ENCODE measurements around the gene EYA2.

EYA2 gene

DNA sequence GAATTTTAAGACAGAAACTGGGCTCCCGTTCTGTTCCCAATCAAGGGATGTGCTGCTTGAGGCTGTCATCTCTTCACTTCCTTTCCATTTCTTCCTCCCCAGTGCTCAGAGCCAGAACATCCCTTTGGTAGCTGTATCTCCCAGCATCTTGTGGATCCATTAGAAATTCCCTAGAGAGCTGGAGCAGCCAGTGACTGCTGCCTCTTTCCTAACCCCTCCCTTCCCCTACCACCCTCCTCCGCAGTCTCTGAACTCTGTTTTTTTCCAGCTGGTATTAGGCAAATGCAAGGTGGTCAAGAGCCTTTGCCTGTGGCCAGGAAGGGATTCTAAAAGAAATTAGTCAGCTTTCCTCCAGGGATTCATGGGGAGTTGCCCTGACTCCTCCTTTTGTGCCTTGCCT is 208.0 kb downstream of the EYA2 start:
- Histone ChIP-seq H3K9me3 (ENCODE audit: low read length) (no peaks in the 10 kb centered on the region), H3K4me1 (ENCODE audit: insufficient read depth, low read length) (no peaks in the 10 kb centered on the region), H2AFZ (ENCODE audit: low read depth, low read length) (no peak overlapping the region), H3K36me3 (ENCODE audit: insufficient read depth, low read length) (no peaks in the 10 kb centered on the region), H3K4me3 (ENCODE audit: low read length) (no peak overlapping the region), H3K27me3 (ENCODE audit: insufficient read depth, low read length) (peaks cover 7% of the 10 kb centered on the region)

DNA sequence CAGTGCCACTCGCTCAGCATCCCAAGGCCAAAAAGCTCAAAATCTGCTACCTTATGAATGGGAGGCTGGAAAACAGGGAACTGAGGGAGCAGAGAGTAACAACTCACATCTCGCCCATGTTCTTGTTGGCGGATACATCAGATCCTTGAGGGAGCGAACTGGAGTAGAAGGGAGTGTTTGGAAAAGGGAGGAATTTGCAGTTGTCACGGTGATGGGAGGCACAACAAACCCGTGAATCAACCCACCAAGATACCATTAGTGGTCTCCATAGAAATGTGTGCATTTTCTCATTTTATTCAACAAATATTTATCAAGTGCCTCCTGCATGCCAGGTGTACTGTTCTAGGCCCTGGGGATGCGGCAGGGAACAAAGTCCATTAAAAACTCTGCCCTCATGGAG is 212.1 kb downstream of the EYA2 start:
- no peak overlapping the region for H3K4me3 ChIP-seq (ENCODE audit: low read length)
- no peaks in the 10 kb centered on the region for H3K36me3 ChIP-seq (ENCODE audit: insufficient read depth, low read length)
- H3K27me3 ChIP-seq (ENCODE audit: insufficient read depth, low read length) = no peaks in the 10 kb centered on the region
- no peak overlapping the region for H2AFZ ChIP-seq (ENCODE audit: low read depth, low read length)
- H3K9me3 ChIP-seq (ENCODE audit: low read length) = peaks cover 2% of the 10 kb centered on the region
- H3K4me1 ChIP-seq (ENCODE audit: insufficient read depth, low read length) = no peaks in the 10 kb centered on the region

DNA sequence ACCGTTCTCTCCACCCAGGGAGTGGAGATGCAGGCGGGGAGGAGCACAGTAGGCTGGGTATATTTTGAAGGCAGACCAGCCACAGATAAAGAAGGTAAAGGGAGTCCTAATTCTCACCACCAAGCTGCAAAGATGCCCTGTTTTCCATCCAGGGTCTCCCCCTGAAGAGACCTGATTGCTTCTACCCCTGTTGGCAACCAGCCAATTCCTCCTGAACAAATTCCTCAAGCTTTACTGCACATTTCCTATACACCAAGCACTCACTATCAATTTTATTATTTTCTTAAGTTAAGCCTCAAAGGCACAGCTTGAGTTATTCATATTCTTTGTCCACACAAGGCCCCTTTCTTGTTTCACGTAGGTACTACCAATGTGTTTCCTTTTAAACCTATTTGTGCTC is 214.4 kb downstream of the EYA2 start:
- Histone ChIP-seq H3K9me3 (ENCODE audit: low read length) (peaks cover 2% of the 10 kb centered on the region), H3K4me3 (ENCODE audit: low read length) (no peak overlapping the region), H3K4me1 (ENCODE audit: insufficient read depth, low read length) (no peaks in the 10 kb centered on the region), H2AFZ (ENCODE audit: low read depth, low read length) (no peak overlapping the region), H3K27me3 (ENCODE audit: insufficient read depth, low read length) (no peaks in the 10 kb centered on the region), H3K36me3 (ENCODE audit: insufficient read depth, low read length) (no peaks in the 10 kb centered on the region)

DNA sequence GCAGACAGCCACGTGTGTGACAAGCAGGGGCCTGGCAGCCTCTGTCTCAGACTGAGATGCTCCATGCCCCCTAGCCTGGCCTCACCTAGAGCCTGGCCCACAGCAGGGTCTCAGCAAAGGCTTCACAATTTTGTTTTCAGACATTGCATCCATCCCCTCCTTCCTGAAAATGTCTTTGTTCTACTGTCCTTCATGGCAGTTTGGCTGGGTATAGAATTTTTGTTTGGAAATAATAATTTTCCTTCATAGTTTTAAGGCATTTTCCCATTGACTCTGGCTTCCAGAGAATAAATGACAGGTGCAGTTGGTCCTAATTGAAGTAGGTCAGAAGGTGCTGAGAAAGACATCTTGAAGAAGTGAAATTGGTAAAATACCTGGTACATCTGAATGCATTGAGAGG is 216.2 kb downstream of the EYA2 start:
- H2AFZ ChIP-seq (ENCODE audit: low read depth, low read length) = no peak overlapping the region
- H3K36me3 ChIP-seq (ENCODE audit: insufficient read depth, low read length) = no peaks in the 10 kb centered on the region
- H3K4me1 ChIP-seq (ENCODE audit: insufficient read depth, low read length) = no peaks in the 10 kb centered on the region
- no peaks in the 10 kb centered on the region for H3K27me3 ChIP-seq (ENCODE audit: insufficient read depth, low read length)
- H3K4me3 ChIP-seq (ENCODE audit: low read length) = no peak overlapping the region
- H3K9me3 ChIP-seq (ENCODE audit: low read length) = peaks cover 2% of the 10 kb centered on the region

DNA sequence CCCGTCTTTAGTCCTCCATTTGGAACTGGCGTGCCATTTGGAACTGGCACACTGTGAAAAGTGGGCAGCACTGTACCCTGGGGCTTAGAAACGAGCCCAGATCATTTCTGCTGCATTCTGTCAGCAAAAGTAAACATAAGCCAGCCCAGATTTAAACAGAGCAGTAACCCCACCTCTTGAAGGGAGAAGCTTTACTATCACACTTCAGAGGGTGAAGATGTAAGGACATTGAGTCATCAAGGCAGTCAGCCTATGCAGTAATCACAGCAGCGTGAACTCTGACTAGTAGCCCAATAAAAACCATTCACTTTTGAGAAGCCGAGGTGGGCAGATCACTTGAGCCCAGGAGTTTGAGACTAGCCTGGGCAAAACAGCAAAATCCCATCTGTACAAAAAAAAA is 216.9 kb downstream of the EYA2 start:
- H3K36me3 ChIP-seq (ENCODE audit: insufficient read depth, low read length) = no peaks in the 10 kb centered on the region
- no peak overlapping the region for H2AFZ ChIP-seq (ENCODE audit: low read depth, low read length)
- no peaks in the 10 kb centered on the region for H3K4me1 ChIP-seq (ENCODE audit: insufficient read depth, low read length)
- no peak overlapping the region for H3K4me3 ChIP-seq (ENCODE audit: low read length)
- peaks cover 2% of the 10 kb centered on the region for H3K9me3 ChIP-seq (ENCODE audit: low read length)
- no peaks in the 10 kb centered on the region for H3K27me3 ChIP-seq (ENCODE audit: insufficient read depth, low read length)

DNA sequence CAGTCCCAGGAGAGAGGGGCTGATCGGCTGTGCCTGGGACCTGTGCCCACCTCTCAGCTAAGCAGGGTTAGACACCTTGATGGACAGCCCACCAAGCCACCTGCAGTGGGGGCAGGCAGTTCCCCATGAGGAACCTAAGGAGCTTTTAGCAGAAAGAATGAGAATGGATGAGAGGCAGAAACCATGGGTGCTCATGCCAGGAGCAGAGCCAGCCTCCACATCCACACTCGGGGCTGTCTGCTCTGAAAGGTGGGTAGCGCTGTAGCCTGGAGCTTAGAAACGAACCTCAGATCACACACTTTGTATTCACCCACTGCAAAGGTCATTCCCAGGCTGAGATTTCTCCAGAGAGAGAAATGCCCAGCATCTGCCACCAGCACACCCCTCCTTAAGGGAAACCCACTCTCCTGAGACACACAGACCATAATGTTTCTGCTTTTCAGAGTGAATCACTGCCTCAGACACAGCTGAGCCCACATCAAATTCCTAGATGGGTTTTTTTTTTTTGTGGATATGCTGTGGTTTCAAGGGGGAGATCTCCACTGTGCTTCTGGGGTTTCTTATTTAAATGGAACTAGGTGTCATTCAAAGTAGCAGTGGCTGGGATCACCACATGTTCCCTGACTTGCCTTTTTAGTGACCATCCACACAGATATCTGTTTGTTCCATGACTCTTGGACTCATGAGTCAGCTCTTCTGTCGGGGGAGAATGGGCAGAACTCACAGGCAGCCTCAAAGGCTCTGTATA is 218.9 kb downstream of the EYA2 start:
- no peak overlapping the region for H2AFZ ChIP-seq (ENCODE audit: low read depth, low read length)
- H3K4me3 ChIP-seq (ENCODE audit: low read length) = no peak overlapping the region
- H3K9me3 ChIP-seq (ENCODE audit: low read length) = no peaks in the 10 kb centered on the region
- H3K27me3 ChIP-seq (ENCODE audit: insufficient read depth, low read length) = peaks cover 7% of the 10 kb centered on the region
- H3K36me3 ChIP-seq (ENCODE audit: insufficient read depth, low read length) = no peaks in the 10 kb centered on the region
- H3K4me1 ChIP-seq (ENCODE audit: insufficient read depth, low read length) = no peaks in the 10 kb centered on the region

DNA sequence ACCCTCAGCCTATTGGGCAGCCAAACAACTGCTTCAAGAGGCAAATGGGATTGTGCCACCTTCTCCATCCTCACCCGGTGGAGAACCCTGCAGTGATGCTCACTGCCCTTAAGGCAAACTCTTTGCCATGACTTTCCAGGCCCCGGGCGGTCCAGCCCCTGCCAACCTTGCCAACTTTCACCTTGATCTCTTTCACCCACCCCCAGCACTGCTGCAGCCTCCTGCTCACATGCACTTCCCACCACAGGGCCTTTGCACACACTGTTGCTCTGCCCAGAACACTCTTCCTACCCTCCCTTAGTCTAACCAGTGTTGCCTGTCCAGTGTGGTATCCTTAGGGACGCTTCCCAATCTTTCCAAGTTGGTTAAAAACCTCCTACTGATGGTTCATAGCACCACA is 221.1 kb downstream of the EYA2 start:
- Histone ChIP-seq H3K9me3 (ENCODE audit: low read length) (no peaks in the 10 kb centered on the region), H2AFZ (ENCODE audit: low read depth, low read length) (no peak overlapping the region), H3K36me3 (ENCODE audit: insufficient read depth, low read length) (no peaks in the 10 kb centered on the region), H3K4me3 (ENCODE audit: low read length) (no peak overlapping the region), H3K4me1 (ENCODE audit: insufficient read depth, low read length) (no peaks in the 10 kb centered on the region), H3K27me3 (ENCODE audit: insufficient read depth, low read length) (peaks cover 7% of the 10 kb centered on the region)

DNA sequence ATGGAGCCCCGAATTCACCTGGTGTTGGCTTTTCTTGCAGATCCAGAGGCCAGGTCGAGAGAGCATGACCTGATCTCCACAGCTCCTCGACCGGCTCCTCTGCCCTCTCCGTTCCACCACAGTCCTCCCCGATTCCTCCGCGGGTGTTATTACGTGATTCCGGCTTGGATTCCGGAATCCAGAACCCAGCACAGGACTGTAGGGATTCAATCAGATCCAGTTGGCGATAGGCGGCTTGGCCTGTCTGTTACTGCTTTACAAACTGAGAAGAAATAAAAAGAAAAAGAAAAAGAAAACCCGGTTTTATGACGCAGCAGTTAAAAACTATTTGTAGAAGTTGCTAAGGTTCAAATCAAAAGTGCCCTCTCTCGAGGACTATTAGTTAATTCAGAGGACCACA is 222.7 kb downstream of the EYA2 start:
- Histone ChIP-seq H3K9me3 (ENCODE audit: low read length) (no peaks in the 10 kb centered on the region), H3K4me1 (ENCODE audit: insufficient read depth, low read length) (no peaks in the 10 kb centered on the region), H3K36me3 (ENCODE audit: insufficient read depth, low read length) (no peaks in the 10 kb centered on the region), H3K27me3 (ENCODE audit: insufficient read depth, low read length) (peaks cover 7% of the 10 kb centered on the region), H3K4me3 (ENCODE audit: low read length) (no peak overlapping the region), H2AFZ (ENCODE audit: low read depth, low read length) (no peak overlapping the region)

DNA sequence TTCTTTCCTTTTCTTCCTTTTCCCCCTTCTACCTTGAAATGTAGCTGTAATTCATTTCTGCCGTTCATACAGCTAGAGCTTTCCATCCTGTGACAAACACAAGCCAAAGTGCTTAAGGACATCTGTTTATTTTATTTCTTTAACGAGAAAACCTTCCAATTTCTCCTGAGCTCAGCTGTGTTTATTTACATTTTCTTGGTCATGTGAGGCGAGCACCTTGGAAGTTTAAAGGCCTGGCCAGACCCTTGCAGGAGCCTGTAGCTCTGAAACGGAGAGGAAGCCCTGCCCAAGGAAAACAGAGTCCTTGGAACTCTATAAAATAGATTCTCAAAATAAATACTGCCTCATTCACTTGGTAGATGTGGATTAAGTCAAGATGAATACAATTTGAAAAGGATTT is 223.1 kb downstream of the EYA2 start:
- peaks cover 7% of the 10 kb centered on the region for H3K27me3 ChIP-seq (ENCODE audit: insufficient read depth, low read length)
- H2AFZ ChIP-seq (ENCODE audit: low read depth, low read length) = no peak overlapping the region
- no peaks in the 10 kb centered on the region for H3K9me3 ChIP-seq (ENCODE audit: low read length)
- H3K4me1 ChIP-seq (ENCODE audit: insufficient read depth, low read length) = no peaks in the 10 kb centered on the region
- no peak overlapping the region for H3K4me3 ChIP-seq (ENCODE audit: low read length)
- H3K36me3 ChIP-seq (ENCODE audit: insufficient read depth, low read length) = no peaks in the 10 kb centered on the region

DNA sequence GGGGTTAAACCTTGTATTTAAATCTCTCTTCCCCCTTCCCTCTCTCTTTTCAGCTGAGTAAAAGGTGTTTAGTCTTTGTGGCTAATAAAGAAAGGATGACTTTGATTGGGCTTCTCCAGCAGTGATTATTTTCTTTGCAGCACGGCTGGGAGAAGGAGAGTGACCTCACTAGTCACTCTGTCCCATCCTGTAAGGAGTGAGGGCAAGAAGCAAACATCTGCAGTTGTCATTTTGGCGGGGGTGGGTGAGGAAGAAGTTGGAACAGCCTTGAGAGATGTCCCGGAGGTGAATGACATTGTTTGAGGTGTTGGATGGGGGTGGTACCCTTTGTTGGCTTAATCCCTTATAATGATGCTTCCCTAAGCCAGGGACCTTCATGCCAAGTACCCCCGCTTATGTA is 223.6 kb downstream of the EYA2 start:
- Histone ChIP-seq H2AFZ (ENCODE audit: low read depth, low read length) (no peak overlapping the region), H3K4me3 (ENCODE audit: low read length) (no peak overlapping the region)

DNA sequence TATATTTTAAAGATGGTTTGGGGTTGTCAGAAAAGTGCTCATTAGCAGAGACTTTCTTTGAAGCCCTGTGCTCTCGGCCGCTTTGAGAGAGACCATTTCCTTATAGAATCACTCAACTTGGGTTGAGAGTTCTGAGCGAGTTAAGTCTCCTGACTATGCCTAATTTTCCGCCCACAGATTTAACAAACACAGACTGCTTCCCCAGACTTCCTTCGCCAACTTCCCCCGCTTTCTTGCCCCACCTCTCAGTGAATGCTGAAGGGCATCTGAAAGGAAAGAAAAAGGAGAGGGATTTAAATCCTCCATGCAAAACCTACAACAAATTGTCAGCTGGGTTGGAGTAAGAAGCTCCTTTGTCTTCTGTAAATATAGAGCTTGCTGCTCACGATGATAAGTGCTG is 224.0 kb downstream of the EYA2 start:
- H3K9me3 ChIP-seq (ENCODE audit: low read length) = no peaks in the 10 kb centered on the region
- no peak overlapping the region for H2AFZ ChIP-seq (ENCODE audit: low read depth, low read length)
- H3K27me3 ChIP-seq (ENCODE audit: insufficient read depth, low read length) = peaks cover 7% of the 10 kb centered on the region
- H3K4me1 ChIP-seq (ENCODE audit: insufficient read depth, low read length) = no peaks in the 10 kb centered on the region
- H3K36me3 ChIP-seq (ENCODE audit: insufficient read depth, low read length) = no peaks in the 10 kb centered on the region
- H3K4me3 ChIP-seq (ENCODE audit: low read length) = no peak overlapping the region

More for the DNA sequence above, 223.6 kb downstream of the EYA2 start:
- Histone ChIP-seq H3K9me3 (ENCODE audit: low read length) (no peaks in the 10 kb centered on the region), H3K4me1 (ENCODE audit: insufficient read depth, low read length) (no peaks in the 10 kb centered on the region), H3K36me3 (ENCODE audit: insufficient read depth, low read length) (no peaks in the 10 kb centered on the region), H3K27me3 (ENCODE audit: insufficient read depth, low read length) (peaks cover 7% of the 10 kb centered on the region)

DNA sequence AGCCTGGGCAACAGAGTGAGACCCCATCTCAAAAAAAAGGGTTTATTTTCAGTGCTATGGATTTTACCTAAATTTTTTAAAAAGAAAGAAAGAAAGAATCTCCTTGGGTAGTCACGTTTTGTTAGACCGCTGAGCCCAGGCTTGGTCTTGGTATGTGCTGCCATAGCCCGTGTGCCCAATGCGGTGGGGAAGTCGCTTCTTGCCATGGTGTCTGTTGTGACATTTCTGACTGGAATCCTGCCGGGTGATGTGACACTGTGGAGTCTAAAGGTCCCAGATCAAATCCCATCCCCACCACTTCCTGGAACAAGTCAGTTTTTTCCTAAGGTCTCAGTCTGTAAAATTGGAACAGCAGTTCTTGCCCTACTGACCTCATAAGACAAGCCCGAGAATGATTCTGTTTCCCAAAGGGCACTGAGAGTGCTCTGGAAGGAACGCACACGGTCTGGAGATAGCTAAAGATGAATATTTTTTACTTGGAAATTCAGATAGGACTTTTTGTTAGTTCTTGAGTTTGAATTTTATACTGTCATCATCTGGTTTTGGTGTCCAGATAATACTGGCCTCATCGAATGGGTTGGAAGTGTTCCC is 225.8 kb downstream of the EYA2 start:
- Histone ChIP-seq H3K36me3 (ENCODE audit: insufficient read depth, low read length) (no peaks in the 10 kb centered on the region), H3K9me3 (ENCODE audit: low read length) (no peaks in the 10 kb centered on the region), H3K27me3 (ENCODE audit: insufficient read depth, low read length) (peaks cover 7% of the 10 kb centered on the region), H3K4me1 (ENCODE audit: insufficient read depth, low read length) (no peaks in the 10 kb centered on the region), H3K4me3 (ENCODE audit: low read length) (no peak overlapping the region), H2AFZ (ENCODE audit: low read depth, low read length) (no peak overlapping the region)

DNA sequence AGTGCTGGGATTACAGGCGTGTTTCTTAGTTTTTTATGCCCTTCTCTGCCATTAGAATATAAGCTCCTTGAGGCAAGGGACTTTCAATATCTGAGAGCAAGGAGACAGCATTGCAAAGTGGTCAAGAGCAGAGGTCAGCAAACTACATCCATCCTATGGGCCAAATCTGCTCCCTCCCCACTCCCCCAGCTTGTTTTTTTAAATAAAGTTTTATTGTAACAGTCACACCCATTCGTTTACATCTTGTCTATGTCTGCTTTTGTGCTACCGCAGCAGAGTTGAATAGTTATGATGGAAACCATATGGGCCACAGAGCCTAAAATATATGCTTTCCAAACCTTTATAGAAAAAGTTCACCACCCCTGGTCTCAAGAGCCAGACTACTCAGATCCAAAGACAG is 227.9 kb downstream of the EYA2 start:
- Histone ChIP-seq H3K4me3 (ENCODE audit: low read length) (no peak overlapping the region), H3K27me3 (ENCODE audit: insufficient read depth, low read length) (peaks cover 7% of the 10 kb centered on the region), H3K36me3 (ENCODE audit: insufficient read depth, low read length) (no peaks in the 10 kb centered on the region), H3K4me1 (ENCODE audit: insufficient read depth, low read length) (peaks cover 3% of the 10 kb centered on the region), H2AFZ (ENCODE audit: low read depth, low read length) (no peak overlapping the region), H3K9me3 (ENCODE audit: low read length) (no peaks in the 10 kb centered on the region)

All from neuron (in vitro differentiated cells).